GM18519 (cell line): ENCODE data around the gene CUBN.

Experiments
- ATAC-seq: cut with Tn5 transposase; IDR thresholded peaks from one replicate; pipeline ENCODE4 v1.9.1; 2021; ENCODE audit warnings: mild to moderate bottlenecking, moderate library complexity; ENCODE audit not compliant: unreplicated experiment, low FRiP score

The CUBN gene

GRCh38 chr10:17049195-17049594 is 80.4 kb downstream of the CUBN start:
- no peak for ATAC-seq

DNA sequence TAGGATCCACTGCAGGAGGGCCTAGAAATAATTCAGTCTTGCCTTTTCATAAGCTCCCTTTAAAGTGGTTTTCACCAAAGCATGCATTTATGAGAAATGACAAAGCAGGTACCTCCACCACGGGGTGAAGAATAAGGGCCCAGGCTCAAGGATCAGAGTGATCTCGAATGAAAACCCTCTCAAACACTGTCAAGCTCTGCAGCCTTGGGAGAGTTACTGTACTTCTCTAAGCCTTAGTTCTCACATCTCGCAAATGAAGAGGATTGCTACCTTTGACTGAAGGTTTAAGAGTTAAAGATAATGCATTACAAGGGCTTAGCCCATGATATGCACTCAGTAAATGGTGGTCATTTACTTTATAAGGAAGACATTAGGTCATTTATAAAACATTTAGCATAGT is 81.7 kb downstream of the CUBN start:
- no peak for ATAC-seq

DNA sequence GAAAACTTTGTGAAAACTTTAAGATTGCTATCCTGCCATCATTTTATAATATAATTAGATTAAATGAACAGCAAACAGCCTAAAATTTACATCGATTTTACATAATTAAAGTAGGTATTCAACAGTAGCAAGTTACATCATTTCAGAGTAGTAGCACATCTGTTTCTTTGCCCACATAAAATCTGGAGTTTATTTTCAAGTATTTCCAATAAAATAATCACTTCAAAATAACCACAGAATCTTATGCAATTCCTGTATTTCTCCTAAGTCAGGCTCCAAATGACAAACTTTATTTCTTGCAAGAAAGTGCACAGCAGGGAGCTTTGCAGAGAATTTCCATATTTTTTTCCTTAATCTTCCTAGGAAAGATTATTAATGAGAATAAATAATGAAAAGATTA is 82.6 kb downstream of the CUBN start:
- no peak for ATAC-seq

DNA sequence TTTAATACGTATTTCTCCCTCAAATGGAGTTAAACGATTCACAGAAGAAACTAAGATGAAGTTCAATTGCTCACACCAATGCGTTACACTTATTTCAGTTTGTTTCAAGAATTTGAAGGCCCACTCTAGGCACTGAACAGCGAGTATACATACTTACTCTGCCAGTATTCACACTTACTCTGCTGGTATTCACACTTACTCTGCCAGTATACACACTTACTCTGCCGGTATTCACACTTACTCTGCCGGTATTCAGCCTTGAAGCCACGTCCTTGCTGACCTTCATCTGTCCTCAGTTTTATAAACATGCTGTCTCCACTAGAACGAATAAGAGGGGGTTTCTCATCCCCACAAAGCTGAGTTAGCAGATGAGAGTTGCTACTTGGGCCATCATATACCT is 86.0 kb downstream of the CUBN start:
- ATAC-seq = no peak

GRCh38 chr10:17041626-17042520 is 87.7 kb downstream of the CUBN start:
- ATAC-seq = no peak

GRCh38 chr10:17038627-17039026 is 91.0 kb downstream of the CUBN start:
- ATAC-seq = no peak

DNA sequence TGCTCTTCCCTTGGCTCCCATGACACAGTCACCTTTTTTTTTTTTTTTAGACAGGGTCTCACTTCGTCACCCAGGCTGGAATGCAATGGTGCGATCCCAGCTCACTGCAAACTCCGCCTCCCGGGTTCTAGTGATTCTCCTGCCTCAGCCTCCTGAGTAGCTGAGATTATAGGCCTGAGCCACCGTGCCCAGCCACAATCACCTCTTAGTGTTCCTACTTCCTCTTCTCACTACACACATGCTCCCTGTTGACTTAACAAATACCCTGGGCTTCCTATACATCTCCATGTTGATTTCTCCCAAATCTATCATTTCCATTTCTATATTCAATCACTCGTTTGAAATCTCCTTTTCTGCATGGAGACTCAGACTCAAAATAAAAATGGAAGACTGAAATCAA is 91.7 kb downstream of the CUBN start:
- ATAC-seq = no peak

DNA sequence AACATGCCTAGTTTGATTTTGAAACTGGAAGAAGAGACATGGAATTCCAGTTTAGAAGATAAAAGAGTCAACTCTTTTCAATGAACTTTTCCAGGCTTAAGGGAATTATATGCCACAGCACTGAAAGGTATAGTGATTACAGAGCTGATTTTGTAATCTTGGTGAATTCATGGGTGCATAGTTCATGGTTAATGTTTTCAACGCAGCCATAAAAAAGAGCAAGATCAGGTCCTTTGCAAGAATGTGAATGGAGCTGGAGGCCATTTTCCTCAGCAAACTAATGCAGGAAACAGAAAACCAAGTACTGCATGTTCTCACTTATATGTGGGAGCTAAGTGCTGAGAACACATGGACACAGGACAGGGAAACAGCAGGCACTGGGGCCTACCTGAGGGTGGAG is 94.2 kb downstream of the CUBN start:
- no peak for ATAC-seq

DNA sequence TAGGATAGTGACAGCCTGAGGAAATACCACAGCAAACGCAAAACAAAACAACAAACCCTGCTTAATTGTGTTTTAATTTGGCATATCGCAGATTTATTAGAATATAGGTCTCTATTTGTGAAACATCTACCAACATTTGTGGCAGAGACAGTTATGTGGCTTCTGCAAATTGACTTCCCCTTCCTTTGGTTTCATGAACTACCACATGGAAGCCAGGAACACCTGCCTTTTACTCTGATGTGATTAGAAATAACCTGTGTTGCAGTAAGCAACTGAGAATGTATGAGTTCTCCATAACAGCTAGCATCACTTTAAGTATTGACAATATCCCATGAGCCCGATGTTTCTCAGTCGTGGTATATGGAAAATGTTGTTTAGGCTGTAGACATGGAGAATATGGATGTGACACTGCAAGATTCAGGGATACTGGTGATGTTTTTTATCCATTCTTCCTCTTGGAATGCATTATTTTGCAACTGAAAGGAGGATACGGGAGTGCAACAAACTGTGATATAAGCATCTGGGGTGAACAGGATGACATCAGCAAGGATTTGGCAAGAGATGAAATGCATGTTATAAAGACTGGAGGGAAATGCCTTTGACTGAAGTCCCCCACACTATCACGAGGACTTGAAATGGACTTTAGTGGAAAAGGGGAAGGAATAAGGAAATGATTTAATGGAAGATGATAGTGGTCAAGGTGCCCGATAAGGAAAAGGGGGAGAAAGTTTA is 95.9 kb downstream of the CUBN start:
- no peak for ATAC-seq

DNA sequence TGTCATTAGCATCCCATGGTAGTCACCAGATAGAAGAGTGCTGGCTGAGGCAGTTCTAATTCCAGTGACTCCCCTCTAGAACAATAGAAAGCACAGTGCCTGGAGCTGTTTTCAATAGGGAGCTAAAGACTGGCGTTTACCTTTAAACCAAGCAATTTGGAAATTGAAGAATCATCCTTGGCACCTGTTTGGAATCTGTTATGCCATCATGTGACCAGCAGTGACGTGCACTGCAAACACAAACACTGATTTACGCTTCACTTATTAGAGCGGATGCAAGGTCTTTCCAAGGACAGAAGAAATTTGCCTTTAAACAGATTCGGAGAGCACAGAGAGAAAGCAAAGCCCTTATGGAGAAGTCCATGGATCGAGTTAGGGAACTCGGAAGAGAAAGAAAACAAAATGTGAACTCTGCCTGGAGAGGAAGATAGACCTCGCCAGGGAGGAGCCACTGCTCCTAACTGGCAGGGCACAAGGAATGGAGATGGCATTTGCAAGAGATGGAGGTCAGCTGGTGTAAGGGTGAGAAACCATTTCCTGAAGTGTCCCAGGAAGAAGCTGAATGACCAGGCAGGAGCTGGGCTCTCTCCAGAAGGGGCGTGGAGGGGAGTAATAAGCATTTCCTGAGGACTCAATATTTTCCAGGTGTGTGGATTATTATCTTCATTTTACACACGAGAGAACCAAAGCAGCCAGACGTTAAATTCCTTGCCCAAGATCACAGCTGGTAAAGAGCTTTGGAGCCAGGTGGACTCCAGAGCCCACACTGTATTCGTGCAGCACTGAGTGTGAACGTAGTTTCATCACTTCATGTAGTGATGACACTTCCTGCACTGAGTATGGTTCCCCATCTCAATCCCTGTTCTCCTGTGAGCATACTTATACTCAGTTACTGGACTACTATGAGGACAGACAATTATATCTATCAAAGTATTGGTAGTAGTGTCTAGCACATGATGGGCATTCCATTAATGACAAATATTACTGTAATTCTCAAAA is 97.7 kb downstream of the CUBN start:
- no peak for ATAC-seq

DNA sequence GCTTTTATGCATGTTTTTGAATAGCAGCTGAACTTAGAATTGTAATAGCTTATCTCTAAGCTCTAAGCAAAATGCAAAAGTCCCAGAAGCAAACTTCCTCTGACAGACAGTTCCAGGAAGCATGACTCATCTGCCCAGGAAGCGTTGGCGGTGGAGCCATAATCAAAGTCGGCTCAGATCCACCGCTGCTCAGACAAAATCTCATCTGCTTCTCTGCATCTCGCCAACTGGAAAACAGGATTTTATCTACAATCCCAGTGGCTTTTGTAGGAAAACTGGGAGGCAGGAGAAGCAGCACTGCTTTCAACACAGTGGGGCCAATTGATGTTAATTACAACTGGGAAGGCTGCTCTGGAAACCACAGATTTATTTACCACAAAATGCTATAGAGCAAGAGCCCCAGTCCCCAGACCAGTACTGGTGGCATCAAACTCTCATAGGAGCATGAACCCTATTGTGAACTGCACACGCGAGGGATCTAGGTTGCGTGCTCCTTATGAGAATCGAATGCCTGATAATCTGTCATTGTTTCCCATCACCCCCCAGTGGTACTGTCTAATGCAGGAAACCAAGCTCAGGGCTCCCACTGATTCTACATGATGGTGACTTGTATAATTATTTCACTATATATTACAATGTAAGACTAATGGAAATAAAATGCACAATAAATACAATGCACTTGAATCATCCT is 99.9 kb downstream of the CUBN start:
- no peak for ATAC-seq

DNA sequence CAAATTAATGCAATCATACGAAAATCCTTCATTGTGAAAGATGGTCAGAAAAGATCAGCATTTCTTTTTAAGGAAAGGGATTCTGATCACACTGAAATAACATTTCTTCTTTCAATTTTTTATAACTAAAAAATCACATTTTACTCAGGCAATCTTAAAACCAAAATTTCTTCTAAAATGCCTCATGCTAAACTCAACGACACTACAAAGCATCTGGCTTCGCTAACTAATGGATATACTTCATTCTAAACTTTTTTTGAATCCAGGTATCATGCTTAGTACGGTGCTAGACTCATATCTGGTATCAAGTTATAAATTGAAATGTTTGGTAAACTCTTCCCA is 100.4 kb downstream of the CUBN start:
- ATAC-seq = no peak

GRCh38 chr10:17028798-17029197 is 100.8 kb downstream of the CUBN start:
- ATAC-seq = no peak

GRCh38 chr10:17026686-17027485 is 102.7 kb downstream of the CUBN start:
- peak; percentile 61 for ATAC-seq

GRCh38 chr10:17025444-17026295 is 103.9 kb downstream of the CUBN start:
- ATAC-seq = no peak

DNA sequence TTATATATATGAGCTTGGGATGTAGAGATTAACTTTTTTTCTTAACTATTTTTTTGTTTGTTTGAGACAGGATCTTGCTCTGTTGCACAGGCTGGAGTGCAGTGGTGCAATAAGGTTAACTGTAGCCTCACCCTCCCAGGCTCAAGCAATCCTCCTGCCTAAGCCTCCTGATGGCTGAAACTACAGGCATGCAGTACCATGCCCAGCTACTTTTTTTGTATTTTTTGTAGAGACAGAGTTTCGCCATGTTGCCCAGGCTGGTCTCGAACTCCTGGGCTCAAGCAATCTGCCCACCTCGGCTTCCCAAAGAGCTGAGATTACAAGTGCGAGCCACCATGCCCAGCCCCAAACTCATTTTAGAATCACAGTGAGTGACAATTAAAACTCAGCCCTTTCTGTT is 105.2 kb downstream of the CUBN start:
- no peak for ATAC-seq

DNA sequence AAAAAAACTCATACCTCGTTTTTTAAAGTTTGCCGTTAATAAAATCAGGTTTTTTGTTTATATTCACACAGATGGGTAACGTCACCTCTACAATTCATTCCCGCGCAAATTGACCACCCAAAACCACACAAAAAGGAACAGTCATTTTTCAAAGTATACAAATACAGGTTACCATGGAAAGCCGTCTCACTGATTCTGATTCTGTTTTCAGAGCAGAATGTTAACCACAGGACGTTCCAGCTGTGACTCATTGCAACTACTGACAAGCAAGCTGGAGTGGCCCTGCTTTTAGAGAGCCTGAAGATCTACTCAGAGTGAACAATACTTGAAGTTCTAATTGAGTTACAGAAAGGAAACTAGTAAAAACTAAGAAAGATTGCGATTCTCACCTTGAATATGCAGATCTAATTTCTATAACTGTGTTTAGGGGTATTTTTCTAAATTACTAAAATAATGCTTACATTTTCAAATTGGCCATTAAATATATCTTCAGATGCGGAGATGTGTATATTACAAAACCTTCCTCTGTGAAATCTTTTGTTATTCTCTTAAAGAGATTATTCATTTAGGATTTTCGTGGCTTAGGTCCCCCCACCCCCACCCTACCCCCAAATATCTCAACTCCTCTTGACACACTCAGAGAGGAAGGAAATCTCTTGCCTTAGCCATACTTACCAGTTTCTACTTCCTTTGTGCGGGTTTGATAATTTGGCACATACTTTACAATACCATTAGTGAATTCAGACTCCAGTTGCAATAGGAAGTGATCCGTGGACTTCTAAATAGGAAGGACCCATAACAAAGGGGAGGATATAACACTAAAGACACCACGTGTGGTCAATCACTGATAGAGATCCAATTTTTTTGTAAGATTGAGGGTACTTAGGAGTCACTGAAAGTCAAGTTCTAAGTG is 106.0 kb downstream of the CUBN start:
- ATAC-seq = peak; percentile 93
